HG02759 (cell line): ENCODE results near the gene RPLP2.

Experiments
- ATAC-seq: cut with Tn5 transposase; IDR thresholded peaks from one replicate; pipeline ENCODE4 v1.9.1; 2021; ENCODE audit warnings: mild to moderate bottlenecking, moderate library complexity; ENCODE audit not compliant: unreplicated experiment

The RPLP2 gene

DNA sequence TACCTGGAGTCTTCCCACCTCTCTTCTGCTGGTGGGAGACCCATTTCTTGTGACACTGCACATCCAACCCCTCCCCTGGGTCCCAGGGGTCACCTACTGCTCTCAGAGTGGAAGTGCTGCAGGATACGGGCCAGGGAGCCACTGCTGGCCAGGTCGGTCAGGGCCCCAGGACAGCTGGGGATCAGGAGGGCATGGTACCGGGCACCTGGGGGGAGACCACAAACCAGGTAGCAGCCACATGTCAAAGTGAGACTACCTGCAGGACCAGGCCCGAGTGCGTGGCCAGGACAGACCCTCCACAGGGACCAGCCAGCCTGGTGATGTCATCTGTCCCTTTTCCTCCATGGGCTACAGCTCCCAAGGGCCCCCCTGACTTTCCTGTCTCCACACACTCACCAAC is 36.3 kb upstream of the RPLP2 start:
- ATAC-seq = no peak

DNA sequence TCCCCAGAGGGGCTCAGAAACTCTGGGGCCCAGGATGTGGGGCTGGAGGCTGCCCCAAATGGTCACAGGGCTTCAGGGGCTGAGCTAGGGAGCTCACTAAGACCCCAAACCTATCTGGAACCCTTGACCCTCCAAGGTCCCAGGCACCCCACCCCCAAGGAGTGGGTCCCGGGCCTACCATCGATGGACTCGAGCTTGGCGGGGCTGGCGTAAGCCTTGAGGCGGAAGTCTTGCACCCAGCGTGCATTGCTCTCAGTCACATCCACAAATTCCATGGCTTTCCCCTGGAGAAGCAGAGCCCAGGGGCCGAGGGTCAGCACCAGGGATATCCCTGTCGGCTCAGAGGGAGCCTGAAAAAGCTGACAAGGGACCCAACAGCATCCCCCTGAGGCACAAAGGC is 35.9 kb upstream of the RPLP2 start:
- no peak for ATAC-seq

DNA sequence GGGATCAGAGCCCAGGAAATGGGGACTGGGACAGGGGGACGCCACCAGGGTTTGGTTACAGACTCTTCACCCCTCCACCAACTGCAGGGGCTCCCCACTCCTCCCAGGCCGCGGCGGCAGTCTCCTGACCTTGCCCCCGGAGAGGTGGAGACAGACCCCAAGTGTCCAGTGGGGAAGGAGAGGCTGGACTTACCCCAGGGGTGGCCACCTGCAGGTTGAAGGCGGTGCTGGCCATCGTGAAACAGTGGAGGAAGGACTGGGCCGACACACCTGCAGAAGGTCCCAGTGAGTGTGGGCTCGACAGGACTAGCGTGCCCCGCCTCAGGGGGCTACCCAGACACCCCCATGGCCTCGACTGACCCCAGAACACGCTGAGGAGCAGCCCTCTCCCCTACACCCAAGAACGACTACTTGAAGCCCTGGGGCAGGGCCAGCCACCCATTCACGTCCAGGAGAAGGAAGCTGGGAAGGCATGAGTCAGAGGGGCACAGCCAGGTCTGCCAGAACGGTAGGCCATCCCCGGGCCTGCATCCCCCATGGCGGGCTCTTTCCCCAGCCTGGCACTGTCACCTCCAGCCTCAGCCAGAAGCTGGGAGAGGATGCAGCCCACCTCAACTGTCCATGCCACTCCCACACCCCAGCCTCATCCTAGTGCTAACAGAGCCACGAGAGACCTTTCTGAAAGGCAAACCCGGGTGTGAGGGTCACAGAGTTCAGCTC is 34.7 kb upstream of the RPLP2 start:
- ATAC-seq = no peak

DNA sequence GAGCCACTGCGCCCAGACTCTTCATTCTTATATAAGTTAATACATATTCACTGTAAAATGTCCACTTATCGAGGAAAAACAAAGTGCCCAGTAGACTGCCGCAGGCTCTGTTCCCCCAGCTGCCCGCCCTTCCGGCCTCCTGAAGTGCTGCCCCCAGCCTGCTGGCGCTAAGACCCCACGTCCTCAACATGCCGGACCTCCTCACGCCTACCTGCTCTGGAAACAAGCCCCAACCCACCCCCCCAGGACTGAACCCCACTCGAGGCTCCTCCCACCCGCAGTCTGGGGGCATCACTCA is 33.6 kb upstream of the RPLP2 start:
- ATAC-seq = no peak

DNA sequence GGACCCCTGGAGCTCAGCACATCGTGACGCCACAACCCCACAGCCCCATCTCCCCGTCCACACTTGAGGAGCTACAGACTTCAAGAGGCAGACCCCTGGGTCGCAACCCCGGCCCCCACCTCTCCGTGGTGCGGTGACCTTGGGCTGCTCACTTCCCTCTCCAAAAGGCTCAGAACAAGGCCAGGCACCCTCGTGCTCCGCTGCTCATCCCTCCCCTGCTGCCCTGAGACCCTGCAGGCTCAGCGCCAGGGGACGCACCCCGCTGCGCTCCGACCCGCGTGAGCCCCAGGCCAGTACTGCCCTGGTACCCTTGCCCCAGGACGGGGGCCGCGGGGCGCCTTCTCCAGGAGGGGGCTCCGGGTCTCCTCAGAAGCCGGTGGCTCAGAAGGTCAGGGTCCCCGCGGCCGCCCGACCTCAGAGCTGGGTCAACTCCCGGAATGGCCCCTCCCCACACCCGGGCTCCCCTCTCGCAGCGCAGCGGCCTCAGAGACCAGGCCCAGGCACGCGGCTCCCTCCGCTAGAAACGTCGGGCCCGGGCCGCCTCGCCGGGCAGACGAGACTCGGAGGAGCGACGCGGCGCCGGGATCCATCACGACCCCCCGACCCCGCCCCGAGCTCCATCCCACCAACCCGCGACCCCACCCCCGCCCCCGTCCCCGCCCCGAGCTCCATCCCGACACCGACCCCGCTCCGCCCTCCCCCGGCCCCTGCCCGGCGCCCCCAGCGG is 33.0 kb upstream of the RPLP2 start:
- ATAC-seq = peak; percentile 43

DNA sequence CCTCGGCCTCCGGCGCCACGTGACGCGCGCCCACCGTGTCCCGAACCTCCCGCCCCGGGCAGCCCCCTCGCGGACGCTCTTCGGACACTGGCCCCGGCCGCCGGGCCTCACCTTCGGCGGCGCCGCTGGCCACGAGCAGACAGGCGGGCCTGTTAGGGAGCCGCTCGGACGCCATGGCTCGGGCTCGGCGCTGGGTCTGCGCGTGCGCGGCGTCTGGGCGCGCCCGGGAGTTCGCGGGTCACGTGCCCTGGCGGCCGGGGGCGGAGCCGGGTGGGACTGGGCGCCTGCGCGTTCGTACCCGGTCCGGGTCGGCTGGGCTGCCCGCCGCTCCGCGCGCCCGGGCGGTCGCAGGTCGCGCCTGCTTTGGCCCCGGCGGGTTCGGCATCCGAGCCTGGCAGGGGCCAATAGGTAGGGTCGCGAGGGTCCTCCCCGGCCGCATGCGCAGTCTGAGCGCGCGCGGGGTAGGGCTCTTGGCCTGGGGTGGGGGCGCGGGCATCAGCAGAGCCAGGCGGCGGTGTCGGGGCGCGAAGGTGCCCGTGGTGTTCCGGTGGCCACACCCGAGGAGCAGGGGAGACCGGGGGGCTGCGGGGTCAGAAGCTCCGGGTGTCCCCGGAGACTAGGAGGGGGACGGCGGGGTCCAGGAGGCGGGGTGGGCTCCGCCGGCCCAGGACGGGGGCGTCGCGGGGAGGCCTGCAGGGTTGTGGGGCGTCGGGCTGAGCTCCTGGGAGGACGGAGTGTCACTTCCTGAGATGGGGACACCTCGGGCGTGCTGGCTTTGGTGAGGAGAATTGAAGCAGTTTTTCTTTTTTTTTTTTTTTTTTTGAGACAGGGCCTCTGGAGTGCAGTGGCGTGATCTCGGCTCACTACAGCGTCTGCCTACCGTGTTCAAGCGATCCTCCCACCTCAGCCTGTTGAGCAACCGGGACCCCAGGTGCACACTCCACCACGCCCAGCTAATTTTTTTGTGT is 32.2 kb upstream of the RPLP2 start, which contains the start of gene GATD1:
GATD1 (minus strand) TSS at position 200 of the 968 bp plus-strand sequence; CDS start at position 175, 25 bp downstream.
- ATAC-seq = peak; percentile 83

DNA sequence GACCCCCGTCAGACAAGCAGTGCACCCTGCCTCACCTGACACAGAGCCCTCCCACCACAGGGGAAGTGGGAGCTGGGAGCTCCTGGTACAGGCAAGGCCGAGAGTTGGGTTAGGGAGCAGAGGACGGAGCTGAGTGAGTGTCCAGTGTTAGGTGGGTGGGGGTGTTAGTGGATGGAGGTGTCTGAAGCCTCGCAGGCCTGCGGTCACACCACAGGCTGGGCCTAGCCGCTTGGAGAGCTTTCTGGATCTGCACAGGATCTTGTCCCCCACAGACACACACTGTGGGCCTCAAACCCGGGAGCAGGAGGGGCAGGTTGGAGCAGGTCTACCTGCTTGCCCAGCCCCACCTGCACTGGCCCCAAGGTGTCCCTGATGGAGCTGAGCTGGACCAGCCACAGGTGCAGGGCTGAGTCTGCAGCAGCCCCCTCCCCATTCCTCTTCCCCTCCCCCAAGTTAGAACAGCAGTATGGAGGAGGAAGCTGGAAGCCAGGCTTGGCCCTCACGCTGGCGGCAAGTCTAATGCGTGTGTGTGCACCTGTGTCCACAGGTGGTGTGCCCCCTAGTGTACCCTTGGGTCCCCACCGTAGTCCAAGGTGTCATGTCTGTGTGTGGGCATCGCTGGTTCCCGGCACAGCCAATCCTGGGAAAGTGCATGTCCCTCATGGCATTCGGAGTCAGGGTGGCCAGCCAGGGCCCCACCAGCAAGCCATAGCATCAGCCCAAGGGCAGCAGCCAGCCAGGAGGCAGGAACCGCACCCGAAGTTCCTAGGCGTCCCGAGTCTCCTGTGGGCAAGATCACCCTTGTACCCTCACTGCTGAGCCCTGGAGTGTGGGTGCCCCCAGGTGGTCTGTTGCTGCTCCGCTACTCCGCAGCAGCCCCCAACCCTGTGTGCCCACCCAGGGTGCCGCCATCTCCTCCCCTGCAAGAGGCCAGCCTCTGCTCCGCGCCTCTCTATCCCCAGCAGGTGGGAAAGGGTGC is 30.5 kb upstream of the RPLP2 start:
- no peak for ATAC-seq

DNA sequence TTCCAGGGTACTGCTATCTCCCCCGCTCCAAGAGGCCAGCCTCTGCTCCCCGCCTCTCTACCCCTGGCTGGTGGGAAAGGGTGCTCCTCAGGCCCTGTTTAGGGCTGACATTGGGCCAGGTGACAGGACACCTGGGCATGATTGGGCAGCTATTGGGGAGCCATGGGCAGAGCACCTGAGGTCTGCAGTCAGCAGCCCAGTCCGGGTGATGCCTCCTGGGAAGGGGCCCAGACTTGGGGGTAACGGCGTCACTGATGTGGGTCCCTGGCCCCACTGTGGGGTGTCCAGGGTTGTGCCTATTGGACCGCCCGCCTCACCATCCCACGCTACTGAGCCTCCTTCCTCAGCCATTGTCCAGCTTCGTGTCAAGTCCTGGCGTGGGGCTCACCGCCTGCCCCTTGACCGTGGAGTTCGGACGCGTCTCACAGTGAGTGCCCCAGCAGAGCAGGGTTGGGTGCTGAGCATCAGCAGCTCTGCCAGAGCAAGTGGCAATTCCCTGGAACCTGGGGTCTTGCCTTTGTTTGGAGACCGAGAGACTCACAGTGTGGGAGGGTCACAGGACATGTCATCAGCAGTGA is 29.7 kb upstream of the RPLP2 start:
- no peak for ATAC-seq

DNA sequence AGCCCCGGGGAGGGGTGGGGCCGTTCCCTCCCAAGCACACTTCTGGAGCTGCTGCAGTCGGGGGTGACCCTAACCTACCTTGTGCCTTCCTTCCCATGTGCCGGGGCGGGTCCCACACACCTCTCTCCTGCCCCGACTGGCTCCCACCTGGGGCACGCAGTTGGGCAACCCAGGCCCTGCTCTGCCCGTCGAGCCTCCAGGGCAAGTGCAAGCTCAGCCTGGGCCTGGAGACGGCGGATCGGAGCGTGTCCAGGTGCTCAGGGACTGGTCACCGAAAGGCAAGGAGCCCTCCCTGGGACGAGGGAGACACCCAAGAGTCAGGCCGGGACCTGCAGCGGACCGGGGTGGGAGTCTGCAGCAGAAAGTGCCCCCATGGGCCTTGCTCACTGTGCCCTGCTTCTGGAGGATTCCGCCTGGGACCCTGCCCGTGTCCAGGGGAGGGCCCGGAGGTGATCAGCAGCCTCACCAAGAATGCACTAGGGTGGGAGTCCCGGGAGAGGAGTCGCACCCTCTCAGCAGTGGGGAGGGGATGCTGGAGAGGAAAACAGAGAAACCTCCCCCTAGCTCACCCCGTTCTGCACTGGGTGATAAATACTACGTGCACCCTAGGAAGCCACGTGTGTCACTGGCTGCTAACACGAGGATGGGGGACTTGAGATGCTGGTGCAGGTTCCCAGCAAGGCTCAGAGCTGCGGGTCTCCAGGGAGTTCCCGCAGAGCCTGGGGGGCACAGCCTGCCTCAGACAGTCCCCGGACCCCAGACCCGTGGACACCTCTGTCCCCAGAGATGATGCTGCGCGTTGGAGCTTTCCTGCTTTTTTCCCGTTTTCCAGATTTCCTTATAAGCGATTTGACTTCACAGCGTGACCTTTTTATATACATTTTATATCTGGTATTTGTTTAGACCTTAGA is 27.2 kb upstream of the RPLP2 start:
- ATAC-seq = no peak

DNA sequence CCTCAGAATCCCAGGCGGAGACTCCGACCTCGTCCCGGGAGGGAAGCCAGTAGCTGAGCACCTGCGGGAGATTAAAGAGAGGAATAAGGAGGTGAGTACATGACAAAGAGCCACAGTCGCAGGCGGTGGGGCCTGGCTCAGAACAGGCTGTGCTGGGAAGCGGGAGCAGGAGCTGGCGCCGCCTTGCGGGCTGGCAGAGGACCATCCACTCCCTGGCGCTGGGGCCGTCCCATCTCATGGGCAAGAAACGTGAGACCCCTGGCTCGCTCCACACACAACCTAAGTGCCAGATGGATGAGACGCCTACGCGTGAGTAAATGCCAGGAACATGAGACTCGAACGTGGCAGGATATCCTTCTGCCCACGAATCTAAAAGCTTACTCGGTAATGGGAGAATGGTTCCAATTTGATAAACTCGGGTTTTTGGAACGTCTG is 26.2 kb upstream of the RPLP2 start:
- ATAC-seq = no peak

DNA sequence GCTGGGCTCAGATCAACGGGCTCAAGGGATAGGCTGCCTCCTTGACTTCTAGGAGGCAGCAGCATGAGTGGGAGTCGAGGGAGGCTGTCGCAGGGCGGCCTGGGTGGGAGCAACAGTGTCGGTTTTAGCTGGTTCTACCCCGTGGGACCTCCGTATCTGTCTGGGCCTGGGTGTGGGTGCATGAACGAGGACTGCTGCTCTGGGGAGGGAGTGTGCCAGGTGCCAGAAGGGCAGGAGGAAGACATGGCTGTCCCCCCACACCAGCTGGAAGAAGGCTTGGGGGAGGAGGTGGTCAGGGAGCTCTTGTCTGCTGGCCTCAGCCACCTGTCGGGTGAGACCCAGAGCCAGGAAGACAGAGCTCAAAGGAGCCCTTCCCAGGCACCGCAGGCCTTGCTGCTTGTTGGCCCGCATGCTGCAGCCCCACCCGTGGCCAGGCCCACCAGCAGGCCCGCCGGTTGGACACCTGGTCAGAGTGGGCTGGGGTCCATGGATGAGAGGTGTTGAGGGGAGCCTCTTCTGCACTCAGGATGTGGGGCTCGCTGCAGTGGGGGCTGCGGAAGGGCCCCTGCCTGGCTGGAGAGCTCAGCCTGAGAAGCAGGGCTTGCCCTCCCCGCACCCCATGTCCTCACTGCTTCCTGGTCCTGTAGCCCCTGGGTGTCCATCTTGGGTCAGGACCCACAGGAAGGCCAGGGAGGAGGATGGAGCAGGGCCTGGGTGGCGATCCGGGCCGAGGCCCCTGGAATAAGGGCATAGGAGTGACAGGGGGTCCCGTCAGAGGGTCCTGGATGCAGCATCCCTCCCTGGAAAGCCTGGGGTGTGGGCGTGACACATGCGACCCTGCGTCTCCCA is 23.3 kb upstream of the RPLP2 start:
- ATAC-seq = no peak

DNA sequence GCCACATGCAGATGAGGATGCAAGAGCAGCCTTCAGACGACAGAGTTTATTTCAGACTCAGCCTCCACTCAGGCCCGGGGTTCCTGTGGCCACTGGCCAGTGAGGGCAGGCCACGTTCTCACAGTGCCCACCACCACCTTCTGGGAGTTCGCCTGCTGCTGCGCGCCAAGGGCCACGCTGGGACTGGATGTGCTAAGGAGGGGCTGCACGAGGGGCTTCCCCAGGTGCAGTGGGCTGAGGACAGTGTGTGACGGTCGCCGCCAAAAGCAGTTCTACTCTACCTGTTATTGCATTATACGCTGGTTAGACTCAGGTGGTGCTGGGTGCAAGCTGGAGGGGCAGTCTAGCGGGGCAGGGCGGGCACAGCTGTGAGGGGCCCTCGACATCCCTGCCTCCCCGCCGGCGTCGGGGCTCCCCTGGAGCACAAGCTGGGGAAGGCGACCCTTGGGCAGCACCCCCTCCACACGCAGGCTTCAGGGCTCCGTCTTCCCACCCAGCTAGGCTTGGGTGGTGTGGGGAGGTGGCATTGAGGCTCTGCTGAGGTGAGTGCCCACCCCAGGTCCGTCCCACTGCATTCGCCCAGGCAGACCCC is 22.6 kb upstream of the RPLP2 start:
- no peak for ATAC-seq

DNA sequence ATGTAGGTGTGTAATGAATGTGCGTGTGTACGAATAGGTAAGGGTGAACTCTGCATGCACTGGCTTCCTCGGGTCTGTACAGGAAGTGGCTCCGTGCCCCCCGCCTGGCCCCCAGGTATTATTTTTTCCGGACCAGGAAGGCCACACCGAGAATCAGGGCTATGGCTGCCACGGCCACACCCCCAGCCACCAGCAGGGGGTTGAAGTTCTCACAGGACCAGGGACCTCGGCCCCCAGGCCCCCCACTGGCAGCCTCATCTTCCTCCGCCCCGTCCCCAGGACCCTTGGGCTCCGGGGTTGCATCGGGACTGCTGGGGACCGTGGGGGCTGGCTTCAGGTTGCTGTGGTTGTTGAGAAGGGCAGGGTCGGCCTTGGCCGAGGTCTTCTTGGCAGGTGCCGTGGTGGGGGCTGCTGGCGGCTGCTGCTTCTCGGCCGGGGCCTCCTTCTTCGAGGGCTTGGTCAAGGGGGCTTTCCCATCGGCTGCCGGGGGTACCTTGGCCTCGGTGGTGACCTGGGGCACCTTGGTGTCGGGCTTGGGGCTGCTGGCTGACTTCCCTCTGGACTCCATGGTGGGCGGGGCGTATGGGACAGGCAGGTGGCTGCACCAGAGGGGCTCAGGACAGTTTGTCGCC is 21.6 kb upstream of the RPLP2 start:
- no peak for ATAC-seq

DNA sequence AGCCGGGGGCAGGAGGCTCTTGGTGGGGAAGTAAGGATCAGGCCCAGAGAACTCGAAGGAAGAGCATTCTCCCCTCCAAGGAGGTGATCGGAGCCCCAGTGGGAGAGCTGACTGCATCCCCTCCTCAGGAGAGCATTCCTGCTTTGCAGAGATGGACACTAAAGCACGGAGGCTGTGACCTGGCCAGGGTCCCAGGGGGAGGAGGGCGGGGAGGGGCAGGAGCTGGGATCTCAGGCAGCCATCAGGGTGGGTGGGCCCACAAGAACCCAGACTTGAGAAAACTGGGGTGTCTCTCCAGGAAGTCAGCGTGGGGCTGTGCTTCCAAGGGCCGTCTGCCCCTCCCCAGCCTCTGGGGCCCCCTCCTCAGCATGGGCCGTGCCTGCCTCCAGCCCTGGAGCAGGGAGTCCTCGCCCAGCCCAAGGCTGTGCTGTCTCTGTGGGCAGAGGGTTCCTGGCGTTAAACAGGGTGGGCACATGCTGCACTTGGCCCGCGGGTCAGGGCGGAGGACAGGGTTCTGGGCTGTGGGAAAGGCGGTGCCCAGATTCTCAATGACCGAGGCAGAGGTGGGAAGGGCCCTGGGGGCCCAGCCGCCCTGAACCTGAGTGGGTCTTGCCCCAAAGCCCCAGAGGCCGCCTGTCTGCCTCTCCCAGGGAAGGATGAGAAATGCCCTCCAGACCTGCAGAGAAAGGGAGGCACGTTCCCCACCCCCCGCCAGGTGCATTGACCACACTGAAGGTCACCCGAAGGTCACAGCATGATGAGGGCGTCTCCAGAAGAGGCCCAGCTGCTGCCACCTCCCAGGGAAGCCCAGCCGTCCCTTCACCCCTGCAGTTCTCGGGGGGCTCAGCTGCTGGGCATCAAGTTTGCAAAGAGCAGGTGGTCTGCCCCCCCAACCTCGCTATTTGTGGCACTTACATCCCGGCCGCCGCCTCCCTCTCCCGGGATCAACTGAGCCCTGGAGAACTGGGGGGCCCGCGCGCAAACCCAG is 20.5 kb upstream of the RPLP2 start:
- no peak for ATAC-seq

DNA sequence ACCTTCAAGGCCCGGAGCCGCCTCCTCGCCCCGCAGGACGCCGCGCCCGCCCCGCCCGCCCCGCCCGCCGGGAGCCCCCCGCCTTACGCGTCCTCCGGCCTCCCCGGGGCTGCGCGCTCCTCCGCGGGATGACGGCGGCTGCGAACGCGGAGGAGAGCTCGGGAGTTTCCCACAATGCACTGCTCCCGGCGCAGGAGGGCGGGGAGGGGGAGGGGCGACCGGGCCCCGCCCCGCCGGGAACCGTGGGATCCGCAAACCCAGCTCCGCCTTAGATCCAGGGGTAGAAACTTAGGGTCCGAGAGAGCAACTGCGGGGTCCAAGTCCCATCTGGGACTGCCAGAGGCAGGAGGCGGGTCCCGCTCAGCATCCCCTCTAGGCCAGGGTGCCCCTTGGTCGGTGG is 19.8 kb upstream of the RPLP2 start, which contains the start of gene CEND1:
CEND1 (minus strand) TSS at position 148 of the 400 bp plus-strand sequence. CDS start 1,514 bp downstream, outside the sequence.
- ATAC-seq = no peak
